ENCODE results near the gene RIMS1.

DNA sequence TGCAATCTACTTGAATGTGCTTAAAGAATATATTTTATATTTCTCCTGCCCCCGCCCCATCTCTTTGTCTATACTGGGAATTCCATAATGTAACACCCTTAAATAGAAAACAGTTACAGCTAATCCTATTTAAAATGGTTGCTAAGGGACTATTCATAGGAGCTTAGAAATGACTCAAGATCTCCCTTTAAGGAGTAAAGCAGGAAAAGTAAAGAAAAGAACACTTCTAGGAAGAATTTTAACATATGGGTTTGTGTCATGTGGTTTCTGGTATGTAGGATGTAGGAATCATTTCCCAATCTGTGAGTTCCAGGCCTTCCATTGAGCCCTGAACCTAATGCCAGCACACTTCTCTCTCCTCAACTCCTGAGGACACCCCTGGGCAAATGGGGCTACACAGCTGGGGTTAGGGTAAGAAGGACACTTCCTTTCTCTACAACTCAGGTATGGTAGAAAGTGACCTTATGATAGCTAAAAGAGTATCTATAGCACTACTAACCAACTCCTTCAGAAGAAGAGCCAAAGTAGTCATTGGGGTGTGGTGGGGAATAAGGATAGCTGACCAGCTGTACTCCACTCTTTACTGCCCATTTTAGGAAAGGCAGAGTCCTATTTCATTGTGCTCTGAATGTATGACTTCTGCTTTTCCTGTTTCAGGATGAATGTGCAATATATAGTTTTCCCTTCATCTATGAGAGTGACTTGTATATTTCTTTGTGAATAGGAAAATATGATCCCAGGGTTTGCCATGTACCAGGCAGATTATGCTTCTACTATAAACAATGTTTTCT lies 27.3 kb downstream of the RIMS1 start:
- TF ChIP-seq, protein P1, sequence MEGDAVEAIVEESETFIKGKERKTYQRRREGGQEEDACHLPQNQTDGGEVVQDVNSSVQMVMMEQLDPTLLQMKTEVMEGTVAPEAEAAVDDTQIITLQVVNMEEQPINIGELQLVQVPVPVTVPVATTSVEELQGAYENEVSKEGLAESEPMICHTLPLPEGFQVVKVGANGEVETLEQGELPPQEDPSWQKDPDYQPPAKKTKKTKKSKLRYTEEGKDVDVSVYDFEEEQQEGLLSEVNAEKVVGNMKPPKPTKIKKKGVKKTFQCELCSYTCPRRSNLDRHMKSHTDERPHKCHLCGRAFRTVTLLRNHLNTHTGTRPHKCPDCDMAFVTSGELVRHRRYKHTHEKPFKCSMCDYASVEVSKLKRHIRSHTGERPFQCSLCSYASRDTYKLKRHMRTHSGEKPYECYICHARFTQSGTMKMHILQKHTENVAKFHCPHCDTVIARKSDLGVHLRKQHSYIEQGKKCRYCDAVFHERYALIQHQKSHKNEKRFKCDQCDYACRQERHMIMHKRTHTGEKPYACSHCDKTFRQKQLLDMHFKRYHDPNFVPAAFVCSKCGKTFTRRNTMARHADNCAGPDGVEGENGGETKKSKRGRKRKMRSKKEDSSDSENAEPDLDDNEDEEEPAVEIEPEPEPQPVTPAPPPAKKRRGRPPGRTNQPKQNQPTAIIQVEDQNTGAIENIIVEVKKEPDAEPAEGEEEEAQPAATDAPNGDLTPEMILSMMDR (conservative IDR thresholded peaks at IDR 0.05; ENCODE audit: low read depth, low read length): no peak
- no peak for TF ChIP-seq EZH2 (IDR thresholded peaks at IDR 0.05; ENCODE audit: low read length, unreplicated experiment)

Data from PC-3 (cell line).